Skeletal muscle tissue (tissue), 4 donors: Measurements from ENCODE around the gene KHDC4. TPM values are rescaled to one million over a fixed set of nuclear protein-coding genes. Genes with fewer than 3 reads are reported as not detected.
"Not testable (repeated sequence)": the region's sequence is repeated elsewhere in the genome, so short reads cannot be mapped to it uniquely, and the experiment has no call there.

ENCODE experiments used
- H3K27ac ChIP-seq: one replicate; pipeline ENCODE4 v1.7.0; 2013; ENCODE audit warnings: mild to moderate bottlenecking, low read depth, low read length, inconsistent platforms
- H3K27me3 ChIP-seq, 3 donors: one replicate each; pipeline ENCODE4 v1.7.0; 2013; ENCODE audit warnings: low read length in 3 of 3; ENCODE audit not compliant: control insufficient read depth in 3 of 3, insufficient read depth in 3 of 3
- H3K36me3 ChIP-seq, 3 donors: one replicate each; pipeline ENCODE4 v1.7.0; 2013; ENCODE audit warnings: low read length in 3 of 3; ENCODE audit not compliant: control insufficient read depth in 3 of 3, insufficient read depth in 3 of 3
- H3K4me1 ChIP-seq, 3 donors: one replicate each; pipeline ENCODE4 v1.7.0; 2013; ENCODE audit warnings: low read length in 3 of 3, mild to moderate bottlenecking in 3 of 3; ENCODE audit not compliant: control insufficient read depth in 3 of 3, insufficient read depth in 3 of 3
- H3K4me3 ChIP-seq, 3 donors: one replicate each; pipeline ENCODE4 v1.7.0; 2013; ENCODE audit warnings: low read length in 3 of 3
- H3K9ac ChIP-seq, 3 donors: one replicate each; pipeline ENCODE4 v1.7.0; 2013; ENCODE audit warnings: low read length in 3 of 3, mild to moderate bottlenecking in 3 of 3, moderate library complexity in 2 of 3, low read depth in 1 of 3
- H3K9me3 ChIP-seq, 3 donors: one replicate each; pipeline ENCODE4 v1.7.0; 2013; ENCODE audit warnings: low read length in 3 of 3; ENCODE audit not compliant: control insufficient read depth in 3 of 3
- total RNA-seq: library from RNA; depleted of rRNA; stranded (reverse); fragments of >200 nt; gene quantifications from one replicate; pipeline ENCODE4 v1.2.3, GENCODE V29; 2014
- donor health status: Osteomylitis.

Gene KHDC4
- total RNA-seq, 1 donor from 2014 or later, result 26.6 TPM

GRCh38 chr1:155931332-155932038 is 2.7 kb downstream of the KHDC4 start:
- peak overlapping the region in 1 of 3 donors; percentile 0 for H3K4me3 ChIP-seq
- no peak overlapping the region for H3K27ac ChIP-seq
- no peaks in the 10 kb centered on the region for H3K27me3 ChIP-seq
- peaks cover 29 to 59% (median 34%) of the 10 kb centered on the region in 3 donors for H3K36me3 ChIP-seq
- peak overlapping the region in 2 of 3 donors; percentile 43 to 50 for H3K9ac ChIP-seq
- no peaks in the 10 kb centered on the region for H3K9me3 ChIP-seq
- peaks cover 36 to 39% (median 37%) of the 10 kb centered on the region in 3 donors for H3K4me1 ChIP-seq

- H3K4me1 ChIP-seq, result peaks cover 36 to 39% (median 37%) of the 10 kb centered on the region in 3 donors
- peak overlapping the region; percentile 6 to 50 (median 43) for H3K9ac ChIP-seq
Observed at GRCh38 chr1:155930725-155931124, 3.5 kb downstream of the KHDC4 start.

GRCh38 chr1:155929057-155929456 is 5.2 kb downstream of the KHDC4 start:
- H3K4me3 ChIP-seq, result no peak overlapping the region
- no peaks in the 10 kb centered on the region for H3K9me3 ChIP-seq
- H3K9ac ChIP-seq, result no peak overlapping the region
- no peaks in the 10 kb centered on the region for H3K27me3 ChIP-seq
- H3K4me1 ChIP-seq, result peaks cover 32 to 35% (median 32%) of the 10 kb centered on the region in 3 donors
- H3K27ac ChIP-seq, result no peak overlapping the region
- peaks cover 46 to 82% (median 51%) of the 10 kb centered on the region in 3 donors for H3K36me3 ChIP-seq

More at GRCh38 chr1:155930725-155931124, 3.5 kb downstream of the KHDC4 start:
- not testable (repeated sequence) for H3K27me3 ChIP-seq, H3K9me3 ChIP-seq, H3K4me3 ChIP-seq, H3K27ac ChIP-seq
- H3K36me3 ChIP-seq, result peaks cover 34 to 67% (median 42%) of the 10 kb centered on the region in 3 donors

- Histone ChIP-seq H3K4me3 (no peak overlapping the region), H3K36me3 (peaks cover 57 to 89% (median 65%) of the 10 kb centered on the region in 3 donors), H3K27me3 (no peaks in the 10 kb centered on the region), H3K4me1 (peaks cover 0 to 3% (median 2%) of the 10 kb centered on the region in 3 donors), H3K27ac (no peak overlapping the region), H3K9ac (no peak overlapping the region), H3K9me3 (no peaks in the 10 kb centered on the region)
Observed at GRCh38 chr1:155925506-155925905, 8.7 kb downstream of the KHDC4 start.

GRCh38 chr1:155920717-155921116 is 13.5 kb downstream of the KHDC4 start:
- no peaks in the 10 kb centered on the region for H3K27me3 ChIP-seq
- no peaks in the 10 kb centered on the region for H3K4me1 ChIP-seq
- H3K9ac ChIP-seq, result no peak overlapping the region
- H3K36me3 ChIP-seq, result peaks cover 54 to 84% (median 75%) of the 10 kb centered on the region in 3 donors
- no peaks in the 10 kb centered on the region for H3K9me3 ChIP-seq
- H3K4me3 ChIP-seq, result no peak overlapping the region
- H3K27ac ChIP-seq, result no peak overlapping the region

- H3K4me1 ChIP-seq, result no peaks in the 10 kb centered on the region
- H3K9me3 ChIP-seq, result no peaks in the 10 kb centered on the region
- no peak overlapping the region for H3K9ac ChIP-seq
- no peak overlapping the region for H3K4me3 ChIP-seq
- H3K36me3 ChIP-seq, result peaks cover 50 to 80% (median 72%) of the 10 kb centered on the region in 3 donors
- no peaks in the 10 kb centered on the region for H3K27me3 ChIP-seq
- no peak overlapping the region for H3K27ac ChIP-seq
Observed at GRCh38 chr1:155919801-155920200, 14.4 kb downstream of the KHDC4 start.

- Histone ChIP-seq H3K36me3 (peaks cover 46 to 76% (median 75%) of the 10 kb centered on the region in 3 donors), H3K27me3 (no peaks in the 10 kb centered on the region), H3K4me1 (no peaks in the 10 kb centered on the region), H3K9ac (no peak overlapping the region), H3K4me3 (no peak overlapping the region), H3K27ac (no peak overlapping the region), H3K9me3 (no peaks in the 10 kb centered on the region)
Observed at GRCh38 chr1:155918660-155919059, 15.6 kb downstream of the KHDC4 start.

GRCh38 chr1:155913969-155914757 is 20.1 kb downstream of the KHDC4 start:
- Histone ChIP-seq H3K36me3 (peaks cover 22 to 52% (median 42%) of the 10 kb centered on the region in 3 donors), H3K27ac (no peak overlapping the region), H3K27me3 (no peaks in the 10 kb centered on the region), H3K9ac (no peak overlapping the region), H3K4me1 (peaks cover 3 to 14% (median 7%) of the 10 kb centered on the region in 3 donors), H3K4me3 (no peak overlapping the region), H3K9me3 (no peaks in the 10 kb centered on the region)

GRCh38 chr1:155912056-155912536 is 22.1 kb downstream of the KHDC4 start:
- Histone ChIP-seq H3K4me1 (peaks cover 3 to 14% (median 7%) of the 10 kb centered on the region in 3 donors), H3K9ac (no peak overlapping the region), H3K27me3 (no peaks in the 10 kb centered on the region), H3K9me3 (no peaks in the 10 kb centered on the region), H3K36me3 (peaks cover 14 to 43% (median 39%) of the 10 kb centered on the region in 3 donors), H3K4me3 (no peak overlapping the region), H3K27ac (peak overlapping the region; percentile 59)
